ENCODE measurements around the gene JUND.

Gene JUND

GRCh38 chr19:18308051-18308947, 26.9 kb upstream of the JUND start:
- DNase-seq (ENCODE audit: low read depth in 1 of 2, low spot score in 1 of 2): no peak
- no peaks in the 10 kb centered on the region for H3K27me3 ChIP-seq (ENCODE audit: insufficient read depth, poor library complexity, severe bottlenecking)
- no peak for TF ChIP-seq POLR2AphosphoS5 (IDR thresholded peaks at IDR 0.05; ENCODE audit: low read depth)
- TF ChIP-seq SPI1 (IDR thresholded peaks at IDR 0.05; ENCODE audit: borderline replicate concordance, low read depth): no peak
- TF ChIP-seq CTCF (IDR thresholded peaks at IDR 0.05; ENCODE audit: insufficient read depth, low read length): no peak
- TF ChIP-seq REST (IDR thresholded peaks at IDR 0.05; ENCODE audit: insufficient replicate concordance, low read depth): no peak
- no peak for TF ChIP-seq GABPA (IDR thresholded peaks at IDR 0.05; ENCODE audit: low read depth)
- no peak overlapping the region for H3K27ac ChIP-seq (replicated peaks)
- H3K4me3 ChIP-seq (replicated peaks; ENCODE audit: insufficient read depth, low read length): no peak overlapping the region

- no peak for DNase-seq (ENCODE audit: low read depth in 1 of 2, low spot score in 1 of 2)
- no peak overlapping the region for H3K27ac ChIP-seq (replicated peaks)
- H3K27me3 ChIP-seq (ENCODE audit: insufficient read depth, poor library complexity, severe bottlenecking): no peaks in the 10 kb centered on the region
- no peak overlapping the region for H3K4me3 ChIP-seq (replicated peaks; ENCODE audit: insufficient read depth, low read length)
- no peak for TF ChIP-seq SPI1 (IDR thresholded peaks at IDR 0.05; ENCODE audit: borderline replicate concordance, low read depth)
- no peak for TF ChIP-seq CTCF (IDR thresholded peaks at IDR 0.05; ENCODE audit: insufficient read depth, low read length)
- TF ChIP-seq REST (IDR thresholded peaks at IDR 0.05; ENCODE audit: insufficient replicate concordance, low read depth): no peak
- no peak for TF ChIP-seq GABPA (IDR thresholded peaks at IDR 0.05; ENCODE audit: low read depth)
Observed at GRCh38 chr19:18307271-18307681, 25.9 kb upstream of the JUND start.

- TF ChIP-seq CTCF (IDR thresholded peaks at IDR 0.05; ENCODE audit: insufficient read depth, low read length) (no peak), REST (IDR thresholded peaks at IDR 0.05; ENCODE audit: insufficient replicate concordance, low read depth) (no peak), GABPA (IDR thresholded peaks at IDR 0.05; ENCODE audit: low read depth) (no peak), POLR2AphosphoS5 (IDR thresholded peaks at IDR 0.05; ENCODE audit: low read depth) (no peak), SPI1 (IDR thresholded peaks at IDR 0.05; ENCODE audit: borderline replicate concordance, low read depth) (no peak)
- no peak for DNase-seq (ENCODE audit: low read depth in 1 of 2, low spot score in 1 of 2)
- no peak overlapping the region for H3K27ac ChIP-seq (replicated peaks)
- no peak overlapping the region for H3K4me3 ChIP-seq (replicated peaks; ENCODE audit: insufficient read depth, low read length)
- no peaks in the 10 kb centered on the region for H3K27me3 ChIP-seq (ENCODE audit: insufficient read depth, poor library complexity, severe bottlenecking)
Observed at GRCh38 chr19:18306888-18307260, 25.5 kb upstream of the JUND start.

All from HL-60 (cell line).